Measurements from ENCODE around the gene AKAP1.
A peak's percentile ranks its signal among the peaks of the same experiment; 100 is the strongest.

AKAP1 gene

DNA sequence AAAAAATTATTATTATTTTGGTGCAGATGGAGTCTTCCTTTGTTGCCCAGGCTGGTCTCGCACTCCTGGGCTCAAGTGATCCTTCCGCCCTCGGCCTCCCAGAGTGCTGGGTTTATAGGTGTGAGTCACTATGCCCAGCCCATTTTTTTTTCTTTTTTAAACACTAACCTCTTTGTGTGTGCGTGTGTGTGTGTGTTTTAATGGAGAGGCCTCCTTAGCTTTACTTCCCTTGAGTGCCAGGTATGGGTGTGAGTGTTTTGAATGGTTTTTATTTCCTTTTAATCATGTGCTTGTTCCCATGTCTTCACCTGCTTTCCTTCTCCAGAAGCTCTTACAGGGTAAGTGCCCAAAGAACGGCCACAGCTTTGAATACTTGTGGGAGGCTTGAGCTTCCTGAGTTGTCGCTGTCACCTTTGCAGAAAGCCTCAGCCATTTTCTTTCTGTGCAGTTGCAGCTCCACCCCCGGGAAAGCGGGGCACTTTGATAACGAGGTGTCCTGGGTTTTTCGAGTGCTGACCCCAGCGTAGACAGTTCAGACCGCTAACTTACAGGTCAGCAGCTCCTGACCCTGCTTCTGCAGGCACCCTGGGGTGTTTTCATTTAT lies 22.6 kb downstream of the AKAP1 start:
- DNase-seq, result no peak

DNA sequence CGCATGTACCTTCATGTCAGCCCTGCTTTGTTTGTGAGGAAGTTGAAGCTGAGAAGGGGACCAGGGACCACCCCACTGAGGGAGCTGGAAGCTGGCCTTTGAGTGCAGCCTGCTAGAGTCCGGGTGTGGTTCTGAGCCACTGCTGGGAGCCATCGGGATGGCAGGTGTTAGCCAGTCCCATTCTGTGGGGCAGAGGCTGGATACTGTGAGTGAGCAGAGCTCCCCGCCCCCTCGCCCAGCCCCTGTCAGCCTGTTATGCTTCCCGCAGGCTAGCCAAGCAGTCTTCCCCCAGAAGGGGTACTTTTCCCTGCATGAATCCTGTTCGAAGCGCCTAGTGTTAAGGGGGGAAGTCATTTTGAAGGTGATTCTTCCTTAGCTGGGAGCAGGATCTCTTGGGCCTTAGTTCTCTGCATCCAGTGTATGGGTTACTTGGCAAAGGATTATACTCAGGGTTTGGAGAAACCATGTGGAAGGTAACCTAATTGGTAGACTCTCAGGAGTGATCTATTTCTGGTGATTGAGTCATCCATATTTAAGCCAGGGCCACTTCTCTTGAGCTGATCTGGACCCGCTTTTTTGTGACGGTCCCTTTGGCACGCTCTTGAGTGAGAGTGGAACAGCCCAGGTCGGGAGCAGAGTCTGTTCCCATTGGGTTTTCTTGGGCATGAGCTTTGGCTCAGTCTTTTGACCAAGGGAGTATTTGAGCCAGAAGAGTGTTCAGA lies 23.8 kb downstream of the AKAP1 start:
- DNase-seq, result no peak

DNA sequence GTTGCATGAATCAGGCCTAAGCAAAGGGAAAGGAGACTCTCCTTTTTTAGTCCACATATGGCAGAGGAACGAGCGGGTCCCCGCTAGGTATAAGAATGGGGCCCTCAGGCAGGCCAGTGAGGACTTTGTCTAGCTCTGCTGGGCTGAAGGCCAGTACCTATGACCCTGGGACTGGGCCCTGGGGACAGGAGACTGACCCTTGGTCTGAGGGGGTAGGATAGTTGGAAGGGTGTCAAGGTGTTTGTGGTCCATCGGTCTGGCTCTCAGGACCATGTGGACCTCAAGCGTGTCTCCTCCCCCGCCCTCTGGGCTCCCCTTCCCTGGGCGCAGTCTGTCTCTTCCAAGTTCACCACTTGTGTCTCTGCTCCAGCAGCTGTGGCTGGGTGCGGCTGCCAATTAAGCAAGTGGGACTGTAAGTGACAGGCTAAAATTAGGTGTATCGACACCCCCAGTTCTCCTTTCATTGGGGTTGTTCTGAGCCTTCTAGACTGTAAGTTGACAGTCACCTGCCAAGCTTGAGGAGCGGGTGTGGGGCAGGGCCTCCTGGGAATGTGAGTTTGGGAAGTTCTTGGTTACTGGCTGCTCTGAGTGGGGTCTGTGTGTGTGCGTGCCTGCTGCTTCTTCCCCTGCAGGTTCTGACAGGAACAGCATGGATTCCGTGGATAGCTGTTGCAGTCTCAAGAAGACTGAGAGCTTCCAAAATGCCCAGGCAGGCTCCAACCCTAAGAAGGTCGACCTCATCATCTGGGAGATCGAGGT lies 24.5 kb downstream of the AKAP1 start:
- DNase-seq, result no peak

DNA sequence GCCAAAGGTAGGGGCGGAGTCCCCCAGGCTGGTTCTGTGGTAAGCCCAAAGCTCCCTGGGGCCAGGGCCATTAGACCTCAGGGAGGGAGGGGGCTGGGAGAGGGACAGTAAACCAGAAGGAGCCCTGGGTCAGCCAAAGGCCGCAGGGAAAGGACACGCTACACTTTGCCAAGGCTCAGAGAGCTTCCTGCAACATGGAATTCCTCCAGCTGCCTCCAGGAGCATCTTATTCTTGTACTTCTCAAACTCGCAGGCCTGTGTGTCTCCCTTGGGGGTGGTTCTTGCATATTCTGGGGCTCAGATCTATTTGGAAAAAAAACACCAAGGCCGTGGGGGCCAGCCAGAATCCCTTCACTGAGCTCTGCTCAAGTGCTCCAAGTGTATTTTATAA lies 25.1 kb downstream of the AKAP1 start:
- DNase-seq, result no peak

DNA sequence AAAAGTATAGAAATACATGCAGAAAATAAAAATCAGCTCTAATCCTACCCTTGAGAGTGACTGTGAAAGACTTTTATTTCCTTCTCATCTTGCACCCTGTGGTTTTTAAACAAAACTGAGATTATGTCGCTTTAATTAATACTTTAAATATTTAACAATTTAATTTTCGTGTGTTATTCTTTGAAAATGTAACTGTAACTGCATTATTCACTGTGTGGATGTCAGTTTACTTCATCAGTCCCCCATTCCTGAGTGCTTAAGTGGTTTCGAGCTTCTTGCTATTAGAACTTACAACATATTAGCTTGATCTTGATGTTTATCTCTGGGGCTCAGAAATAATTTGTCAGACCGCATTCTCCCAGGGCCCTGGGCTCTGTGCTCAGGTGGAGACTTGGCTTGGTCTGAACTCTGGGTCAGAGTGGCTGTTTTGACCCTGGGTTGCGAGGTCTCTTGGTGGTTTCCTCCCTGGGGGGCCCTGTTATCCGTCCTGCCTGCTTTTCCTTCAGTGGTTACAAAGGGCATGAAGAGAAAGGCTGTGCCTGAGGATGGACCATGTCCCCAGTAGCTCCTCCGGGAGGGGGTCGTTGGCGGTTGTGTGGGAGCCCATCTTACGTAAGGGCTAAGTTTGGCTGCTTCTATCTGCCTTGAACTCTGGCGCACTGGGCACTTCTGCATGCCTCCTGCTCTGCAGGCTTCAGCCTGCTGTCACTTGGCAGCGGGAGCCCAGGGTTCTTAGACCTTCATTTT lies 25.7 kb downstream of the AKAP1 start:
- no peak for DNase-seq

DNA sequence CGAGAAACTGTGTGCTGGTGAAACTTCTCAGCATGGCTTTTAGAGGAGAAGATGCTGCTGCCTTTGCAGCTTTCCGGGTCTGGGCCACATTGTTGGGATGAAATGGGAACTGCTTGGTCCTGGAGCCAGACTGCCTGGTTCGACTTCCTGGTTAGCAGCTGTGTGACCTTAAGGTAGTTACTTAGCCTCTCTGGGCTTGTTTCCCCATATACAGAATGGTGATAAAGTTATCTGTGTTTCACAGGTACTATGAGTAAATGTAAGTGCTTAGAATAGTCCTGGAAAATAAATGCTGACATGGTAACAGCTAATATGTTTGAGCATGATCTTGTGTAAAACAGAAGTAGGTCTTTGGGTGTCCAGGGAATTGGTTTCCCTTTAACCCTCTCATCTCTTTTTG lies 26.3 kb downstream of the AKAP1 start:
- DNase-seq, result no peak

DNA sequence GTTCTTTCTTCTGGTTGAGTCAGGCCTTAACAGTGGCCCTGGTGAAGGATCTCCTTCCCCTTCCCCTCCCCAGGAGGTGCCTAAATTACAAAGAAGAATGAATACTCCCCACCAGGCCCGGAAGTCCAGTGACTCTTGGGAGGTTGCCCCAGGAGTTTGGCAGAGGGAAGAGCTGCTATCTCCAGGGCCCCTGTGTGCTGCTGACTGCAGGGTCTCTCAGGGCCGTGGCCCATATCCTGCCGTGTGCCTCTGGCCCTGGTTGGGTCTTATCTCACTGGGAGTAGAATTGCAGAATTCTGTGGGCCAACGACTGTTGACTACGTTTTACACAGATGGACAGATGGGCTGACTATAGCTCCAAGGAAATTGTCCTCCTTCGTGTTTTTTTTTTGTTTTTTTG lies 28.0 kb downstream of the AKAP1 start:
- DNase-seq, result no peak

DNA sequence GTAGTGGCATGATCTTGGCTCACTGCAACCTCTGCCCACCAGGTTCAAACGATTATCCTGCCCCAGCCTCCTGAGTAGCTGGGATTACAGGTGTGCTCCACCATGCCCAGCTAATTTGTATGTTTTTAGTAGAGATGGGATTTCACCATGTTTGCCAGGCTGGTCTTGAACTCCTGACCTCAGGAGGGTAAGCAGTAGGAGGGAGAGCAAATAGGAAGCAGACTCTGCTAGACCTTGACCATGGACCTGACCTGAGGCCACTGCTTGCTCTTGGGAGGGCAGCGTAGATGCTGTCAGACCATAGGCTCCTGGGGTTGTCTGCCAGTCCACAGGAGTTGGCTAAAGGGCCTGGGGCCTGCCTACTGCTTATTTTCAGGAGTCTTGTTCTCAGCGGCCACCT lies 28.6 kb downstream of the AKAP1 start:
- DNase-seq, result no peak

DNA sequence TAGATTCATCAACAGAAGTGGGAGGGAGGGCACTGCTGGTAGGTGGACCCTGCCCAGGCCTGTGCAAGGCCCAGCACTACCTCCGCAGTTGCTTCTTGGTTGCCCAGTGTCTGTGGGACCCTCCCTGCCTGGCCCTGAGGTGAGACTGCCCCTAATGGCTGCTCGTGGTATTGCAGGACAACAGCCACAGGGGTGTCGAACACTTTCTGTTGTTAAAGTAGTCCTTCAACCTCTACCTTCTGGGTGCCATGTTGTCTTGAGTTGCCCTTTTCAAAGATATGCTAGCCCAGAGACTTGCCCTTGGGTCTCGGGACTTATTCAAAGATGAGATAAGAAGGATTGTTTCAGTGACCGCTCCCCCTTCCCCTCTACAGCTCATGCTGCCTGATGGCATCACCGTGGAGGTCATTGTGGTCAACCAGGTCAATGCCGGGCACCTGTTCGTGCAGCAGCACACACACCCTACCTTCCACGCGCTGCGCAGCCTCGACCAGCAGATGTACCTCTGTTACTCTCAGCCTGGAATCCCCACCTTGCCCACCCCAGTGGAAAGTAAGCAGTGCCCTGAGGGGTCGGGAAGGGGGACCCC lies 29.1 kb downstream of the AKAP1 start:
- DNase-seq, result peak in 1 of 2 experiments; percentile 27

DNA sequence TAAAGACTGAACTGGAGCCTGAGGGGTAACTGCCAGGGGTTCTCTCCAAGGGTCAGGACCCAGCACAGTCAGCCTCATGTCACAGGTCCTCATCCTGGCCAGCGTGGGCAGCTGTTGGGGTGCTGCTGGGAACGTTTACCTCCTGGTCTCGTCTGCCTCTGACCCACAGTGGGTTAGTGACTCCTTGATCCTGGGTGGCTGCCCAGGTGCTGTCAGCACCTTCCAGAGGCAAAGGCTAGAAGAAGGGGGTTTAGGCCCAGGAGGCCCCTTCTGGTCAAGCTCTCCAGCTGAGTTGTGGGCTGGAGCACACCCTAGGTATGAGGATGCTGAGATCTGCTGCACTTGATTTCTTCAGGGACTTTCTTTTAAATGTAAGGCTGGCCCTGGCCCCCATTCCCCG lies 30.3 kb downstream of the AKAP1 start:
- DNase-seq, result no peak

DNA sequence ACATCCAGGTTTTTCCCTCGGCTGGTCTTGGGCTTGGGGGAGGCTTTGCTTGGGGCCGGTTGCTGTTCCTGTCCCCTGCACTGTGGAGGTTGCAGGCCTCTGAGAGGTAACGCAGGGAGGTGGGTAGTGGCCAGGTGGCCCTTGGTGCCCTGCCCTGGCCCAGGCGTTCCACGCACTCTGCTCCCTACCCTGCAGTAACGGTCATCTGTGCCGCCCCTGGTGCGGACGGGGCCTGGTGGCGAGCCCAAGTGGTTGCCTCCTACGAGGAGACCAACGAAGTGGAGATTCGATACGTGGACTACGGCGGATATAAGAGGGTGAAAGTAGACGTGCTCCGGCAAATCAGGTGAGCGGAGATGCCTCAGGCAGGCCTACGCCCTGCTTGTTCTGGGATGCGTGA lies 30.9 kb downstream of the AKAP1 start:
- DNase-seq, result no peak

DNA sequence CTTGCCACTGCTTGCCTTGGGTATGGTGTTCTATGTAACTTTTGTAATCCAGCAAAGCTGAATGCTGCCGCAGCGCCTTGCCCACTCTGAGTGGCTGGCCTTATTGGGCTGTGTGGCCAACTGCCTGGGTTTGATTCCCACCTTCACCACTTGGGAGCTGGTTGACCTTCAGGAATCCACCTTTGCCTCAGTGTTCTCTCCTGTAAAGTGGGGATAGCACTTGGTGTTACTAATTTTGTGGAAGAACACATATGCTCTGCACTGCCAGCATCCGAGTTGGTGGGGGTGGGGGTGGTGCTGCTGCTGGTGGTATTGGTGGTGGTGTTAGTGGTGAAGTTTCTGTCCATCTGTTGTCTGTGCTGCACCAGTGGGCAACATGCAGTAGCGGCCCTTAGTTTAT lies 32.8 kb downstream of the AKAP1 start:
- no peak for DNase-seq

DNA sequence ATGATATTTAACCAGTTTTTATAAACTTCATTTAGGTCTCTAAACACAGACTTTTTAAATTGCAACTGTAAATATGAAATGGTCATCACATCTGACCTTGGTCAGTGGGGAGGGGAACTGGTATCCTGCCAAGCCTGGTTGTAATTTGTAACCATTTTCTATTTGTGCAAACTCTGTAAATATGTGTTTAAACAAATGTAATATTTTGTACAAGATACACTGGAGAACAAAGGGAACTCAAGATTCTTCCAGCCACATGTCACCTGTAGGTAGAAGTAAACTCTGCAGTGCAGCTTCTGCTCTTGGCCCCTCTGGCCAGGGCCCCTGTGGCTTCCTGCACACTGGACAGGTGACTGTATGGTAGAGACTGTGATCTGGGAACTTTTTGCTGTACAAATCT lies 35.8 kb downstream of the AKAP1 start:
- DNase-seq, result no peak

DNA sequence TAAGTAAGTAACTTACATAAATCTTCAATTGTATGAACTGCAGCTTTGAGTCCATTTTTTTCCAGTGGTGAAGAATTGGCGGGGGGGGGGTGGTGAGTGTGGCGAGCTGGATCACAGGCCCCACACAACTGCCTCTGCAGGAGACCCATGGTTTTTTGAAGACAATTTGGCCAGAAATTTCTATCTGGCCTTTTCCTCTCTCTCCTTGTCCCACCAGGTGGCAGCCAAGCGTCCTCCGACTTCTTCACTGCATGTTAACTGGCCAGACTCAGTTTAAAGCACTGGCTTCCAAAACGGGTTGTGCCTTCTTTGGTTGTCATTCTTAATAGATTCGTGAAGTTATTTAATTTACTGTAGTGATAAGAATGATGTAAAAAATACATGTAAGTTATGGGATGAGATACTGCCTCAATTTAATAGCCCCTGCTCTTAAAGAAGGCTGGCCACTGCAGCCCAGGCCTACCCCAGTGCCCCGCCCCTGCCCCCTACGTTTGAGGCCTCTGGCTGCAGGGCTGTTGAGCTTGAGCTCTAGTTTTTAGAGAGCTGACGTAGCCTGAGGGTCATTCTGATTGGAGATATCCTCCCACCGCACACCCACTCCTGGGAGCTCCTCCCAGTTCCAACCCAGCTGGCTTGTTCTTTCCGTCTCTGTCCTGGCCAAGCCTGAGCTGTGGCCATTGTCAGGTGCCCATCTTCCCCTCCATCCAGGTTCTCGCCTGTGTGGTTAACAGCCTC lies 36.4 kb downstream of the AKAP1 start:
- DNase-seq, result peak; percentile 37 to 71

DNA sequence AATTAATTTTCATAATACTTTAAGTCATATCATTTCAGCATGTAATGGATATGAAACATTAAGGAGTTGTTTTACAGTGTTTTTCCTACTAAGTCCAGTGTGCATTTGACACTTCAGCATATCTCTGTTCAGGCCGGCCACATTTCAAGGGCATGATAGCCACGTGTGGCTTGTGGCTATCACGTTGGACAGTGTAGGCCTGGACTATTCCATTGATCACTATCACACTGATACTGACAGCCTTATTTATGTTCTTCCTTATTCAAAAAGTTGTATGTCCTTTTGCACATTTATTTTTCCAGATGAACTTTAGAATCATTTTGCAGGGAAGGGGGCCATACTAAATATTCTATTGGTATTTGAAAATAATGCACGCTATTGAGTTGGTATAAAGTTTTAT lies 39.0 kb downstream of the AKAP1 start:
- DNase-seq, result no peak

DNA sequence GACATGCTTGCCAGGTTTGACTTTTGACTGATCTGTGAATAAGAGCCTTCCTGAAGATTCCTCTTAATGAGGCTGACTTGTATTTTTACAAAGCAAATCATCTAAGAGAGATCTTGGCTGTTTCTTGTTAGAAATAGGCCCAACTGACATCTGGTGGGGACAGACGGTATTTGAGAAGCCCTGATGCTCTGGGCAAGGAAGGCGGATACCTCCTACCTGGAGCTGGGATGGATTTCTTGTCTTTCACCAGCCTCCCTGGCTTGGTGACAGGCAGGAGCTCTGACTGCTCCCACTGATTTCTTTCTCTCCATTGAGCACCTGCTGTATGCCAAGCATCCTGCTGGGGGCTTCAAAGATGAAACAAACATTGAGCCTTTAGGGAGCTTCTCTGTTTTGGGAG lies 40.4 kb downstream of the AKAP1 start:
- DNase-seq, result peak in 1 of 2 experiments; percentile 42

DNA sequence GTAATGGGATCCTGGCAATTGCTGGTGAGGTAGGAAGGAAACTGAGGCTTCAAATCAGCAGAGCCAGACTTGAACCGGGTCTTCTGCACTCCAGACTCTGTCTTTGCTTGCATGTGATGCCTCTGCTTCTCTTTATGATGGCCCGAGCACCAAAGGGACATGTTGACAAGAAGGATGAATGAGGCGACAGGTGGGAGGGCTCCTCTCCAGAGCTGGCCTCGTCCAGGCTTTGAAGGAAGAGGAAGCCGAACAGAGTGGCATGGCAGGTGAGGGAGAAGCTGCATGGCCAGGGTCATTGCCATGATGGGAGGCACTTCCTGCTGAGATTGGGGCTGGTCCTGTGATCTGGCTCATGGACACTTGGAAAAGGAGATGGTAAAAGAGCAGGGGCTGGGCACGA lies 40.8 kb downstream of the AKAP1 start:
- no peak for DNase-seq

DNA sequence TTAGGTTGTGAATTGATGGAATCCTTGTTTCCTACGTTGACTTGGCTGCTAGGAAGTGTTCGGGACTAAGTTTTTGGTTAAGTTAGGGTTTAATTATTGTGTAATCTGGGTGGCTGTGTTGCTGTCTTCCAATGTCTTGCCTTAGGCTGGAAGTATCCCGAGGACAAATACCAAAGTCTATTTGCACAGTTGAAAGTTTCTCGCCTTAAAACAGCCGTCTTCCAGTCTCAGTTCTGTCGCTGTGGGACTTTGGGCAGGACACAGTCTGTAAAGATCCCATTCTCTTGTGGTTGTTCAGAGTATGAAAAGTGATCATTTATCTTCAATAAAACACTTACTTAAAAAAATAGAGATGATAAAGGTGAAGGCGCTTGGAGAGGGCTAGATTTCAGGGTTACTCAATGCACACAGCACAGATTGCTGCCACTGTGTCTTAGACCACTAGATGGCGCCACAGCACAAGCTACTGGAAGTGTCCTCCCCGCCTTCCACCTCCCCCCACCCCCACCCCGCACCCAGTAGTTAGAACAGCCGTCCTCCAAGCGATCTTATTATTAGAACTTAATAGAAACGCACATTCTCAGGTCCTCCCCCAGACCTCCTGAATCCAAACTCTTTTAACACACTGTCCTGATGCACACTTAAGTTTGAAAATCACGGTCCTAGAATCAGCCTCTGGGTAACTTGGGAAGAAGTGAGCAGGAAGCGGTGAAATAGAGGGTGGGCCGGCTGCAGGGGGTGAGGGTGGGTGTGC lies 45.8 kb downstream of the AKAP1 start:
- peak; percentile 64 to 85 for DNase-seq

DNA sequence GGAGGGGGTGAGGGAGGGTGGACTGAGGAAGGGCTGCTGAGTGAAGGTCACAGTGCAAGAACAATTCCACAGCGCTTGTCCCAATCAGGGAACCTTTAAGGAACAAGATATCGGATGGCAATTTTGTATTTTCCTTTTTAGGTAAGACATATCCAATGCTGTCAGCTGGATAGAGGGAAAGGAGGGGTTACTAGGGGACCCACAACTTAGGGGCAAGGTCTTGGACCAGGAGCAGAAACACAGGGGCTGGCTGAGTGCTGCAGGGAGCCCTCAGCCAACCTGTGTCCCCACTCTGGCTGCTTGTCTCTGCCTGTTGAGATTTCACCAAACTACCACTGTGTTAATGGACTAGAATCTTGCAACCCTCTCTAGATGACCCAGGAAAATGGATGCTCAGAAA lies 47.6 kb downstream of the AKAP1 start:
- no peak for DNase-seq

DNA sequence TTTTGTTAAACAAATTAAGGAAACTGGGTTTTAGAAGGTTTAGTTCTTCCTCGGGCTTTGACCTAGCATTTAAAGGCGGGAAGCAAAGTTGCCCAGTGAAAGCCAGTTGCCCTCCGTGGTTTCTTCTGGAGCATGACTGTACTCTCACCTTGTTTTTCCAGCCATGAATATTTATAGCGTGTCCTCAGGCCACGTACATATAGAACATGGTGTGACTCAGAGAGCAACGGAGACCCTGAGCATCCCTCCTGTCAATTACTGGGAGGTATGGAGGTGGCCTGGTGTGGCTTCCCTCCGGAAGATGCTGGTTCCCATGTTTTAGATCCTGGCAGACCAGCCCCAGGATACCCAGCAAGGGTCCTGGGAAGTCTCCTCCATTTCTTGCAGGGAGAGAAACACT lies 48.4 kb downstream of the AKAP1 start:
- DNase-seq, result peak in 1 of 2 experiments; percentile 18

DNA sequence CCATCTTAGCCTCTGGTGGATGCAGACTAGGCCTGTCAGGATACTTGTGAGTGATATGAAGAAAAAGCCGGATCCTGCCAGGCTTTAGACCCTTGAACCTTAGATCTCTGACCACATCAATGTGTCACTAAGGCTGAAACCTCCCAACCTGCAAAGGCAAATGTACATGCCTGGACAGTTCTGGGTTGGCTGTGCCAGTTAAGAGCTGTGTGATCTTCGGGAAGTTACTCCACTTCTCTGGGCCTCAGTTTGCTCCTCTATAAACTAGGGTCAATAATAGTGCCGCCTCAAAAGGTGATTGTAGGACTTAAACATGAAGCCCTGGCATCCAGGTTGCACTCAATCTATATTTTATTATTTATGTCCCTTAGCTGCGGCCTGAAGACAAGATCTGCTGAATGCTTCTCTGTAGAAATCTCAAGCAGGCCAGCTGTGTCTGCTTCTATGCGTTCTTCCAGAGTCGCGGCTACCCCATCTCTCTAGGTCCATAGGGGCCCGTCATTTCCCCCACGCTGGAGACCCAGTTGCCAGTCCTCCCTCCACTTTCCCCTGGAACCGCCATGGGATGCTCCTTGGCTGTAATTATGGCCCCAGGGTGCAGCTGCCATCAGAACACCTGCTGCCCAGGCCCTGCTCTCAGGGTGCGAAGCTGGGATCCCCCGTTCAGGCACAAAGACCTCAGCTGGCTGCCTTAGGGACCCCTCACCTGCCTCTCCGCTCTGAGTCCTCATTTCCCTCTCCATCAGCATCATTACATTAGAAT lies 50.2 kb downstream of the AKAP1 start:
- no peak for DNase-seq
